ENCODE measurements around the gene ABCB11.

- TF ChIP-seq CTCF (IDR thresholded peaks at IDR 0.05; ENCODE audit: low read depth, low read length): no peak
- TF ChIP-seq POLR2A (IDR thresholded peaks at IDR 0.05; ENCODE audit: extremely low read depth, insufficient read length): no peak
- no peak for TF ChIP-seq MYC (IDR thresholded peaks at IDR 0.05; ENCODE audit: low read depth, low read length)
Measured at GRCh38 chr2:169029341-169029740, 1.8 kb downstream of the ABCB11 start.
